GM06990 (cell line): ENCODE measurements around the gene LYPLAL1.
"Not testable (repeated sequence)": the region's sequence is repeated elsewhere in the genome, so short reads cannot be mapped to it uniquely, and the experiment has no call there.

ENCODE experiments used
- DNase-seq: peaks from one replicate; pipeline ENCODE4 v3.0.0-alpha.2; 2011; ENCODE audit not compliant: insufficient read length; ENCODE audit errors: extremely low read depth
- H3K27me3 ChIP-seq: replicated peaks from 2 replicates; pipeline ENCODE4 v1.6.0; 2011; ENCODE audit warnings: low read length; ENCODE audit not compliant: control insufficient read depth, insufficient read depth
- H3K36me3 ChIP-seq: 2 replicates; pipeline ENCODE4 v1.5.1; 2011; ENCODE audit warnings: low read length; ENCODE audit not compliant: control insufficient read depth, insufficient read depth
- H3K4me3 ChIP-seq: replicated peaks from 2 replicates; pipeline ENCODE4 v1.5.1; 2011; ENCODE audit warnings: low read depth, mild to moderate bottlenecking, control low read depth, low read length
- CTCF ChIP-seq: IDR thresholded peaks from 2 replicates; pipeline ENCODE4 v1.5.1; 2011; ENCODE audit warnings: low read length, control low read depth, mild to moderate bottlenecking, inconsistent platforms; ENCODE audit not compliant: insufficient read depth, poor library complexity, severe bottlenecking

The LYPLAL1 gene

DNA sequence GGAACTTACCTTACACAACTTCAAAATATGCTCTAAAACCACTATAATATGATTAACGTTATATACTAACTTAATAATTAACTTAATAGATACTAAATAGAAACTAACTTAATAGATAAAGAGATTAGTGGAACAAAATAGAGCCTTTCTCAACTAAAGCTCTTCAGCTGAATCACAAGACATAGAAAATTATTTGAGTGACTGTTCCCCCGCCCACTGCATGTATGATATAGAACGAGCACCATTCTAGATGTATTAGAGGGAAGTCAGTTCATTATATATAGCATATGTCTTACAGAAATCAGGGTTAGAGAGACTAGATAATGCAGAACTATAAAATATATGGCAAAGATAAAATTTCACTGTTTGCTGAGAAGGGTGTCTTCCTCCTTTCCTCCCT lies 16.3 kb downstream of the LYPLAL1 start:
- Histone ChIP-seq H3K36me3 (no peaks in the 10 kb centered on the region), H3K27me3 (no peaks in the 10 kb centered on the region), H3K4me3 (no peak overlapping the region)
- DNase-seq = no peak
- TF ChIP-seq CTCF = no peak

DNA sequence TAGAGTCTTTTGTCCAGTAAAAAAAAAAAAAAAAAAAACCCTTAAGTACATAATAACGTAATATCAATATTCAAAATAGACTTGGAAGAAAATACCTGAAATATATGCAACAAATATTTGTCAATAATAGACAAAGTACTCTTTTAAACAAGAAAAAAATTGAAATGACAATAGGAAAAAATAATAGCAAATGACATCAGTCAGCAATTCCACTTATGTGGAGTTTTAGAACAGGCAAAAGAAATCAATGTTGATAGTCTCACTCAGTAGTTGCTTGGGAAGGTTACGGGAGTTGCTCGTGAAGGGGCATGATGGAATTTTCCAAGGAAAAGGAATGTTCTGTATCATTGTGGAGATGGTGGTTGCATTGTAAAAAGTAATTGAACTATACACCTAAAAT lies 16.9 kb downstream of the LYPLAL1 start:
- no peaks in the 10 kb centered on the region for H3K27me3 ChIP-seq
- no peak for DNase-seq
- no peak overlapping the region for H3K4me3 ChIP-seq
- TF ChIP-seq CTCF = no peak
- H3K36me3 ChIP-seq = no peaks in the 10 kb centered on the region

DNA sequence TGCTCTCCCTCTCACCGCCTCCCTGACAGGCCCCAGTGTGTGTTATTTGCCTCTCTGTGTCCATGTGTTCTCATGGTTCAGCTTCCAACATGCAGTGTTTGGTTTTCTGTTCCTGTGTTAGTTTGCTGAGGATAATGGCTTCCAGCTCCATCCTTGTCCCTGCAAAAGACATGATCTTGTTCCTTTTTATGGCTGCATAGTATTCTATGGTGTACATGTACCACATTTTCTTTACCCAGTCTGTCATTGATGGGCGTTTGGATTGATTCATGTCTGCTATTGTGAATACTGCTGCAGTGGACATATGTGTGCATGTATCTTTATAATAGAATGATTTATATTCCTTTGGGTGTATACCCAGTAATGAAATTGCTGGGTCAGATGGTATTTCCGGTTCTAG lies 22.2 kb downstream of the LYPLAL1 start:
- H3K4me3 ChIP-seq, DNase-seq, H3K27me3 ChIP-seq, H3K36me3 ChIP-seq: not testable (repeated sequence)

DNA sequence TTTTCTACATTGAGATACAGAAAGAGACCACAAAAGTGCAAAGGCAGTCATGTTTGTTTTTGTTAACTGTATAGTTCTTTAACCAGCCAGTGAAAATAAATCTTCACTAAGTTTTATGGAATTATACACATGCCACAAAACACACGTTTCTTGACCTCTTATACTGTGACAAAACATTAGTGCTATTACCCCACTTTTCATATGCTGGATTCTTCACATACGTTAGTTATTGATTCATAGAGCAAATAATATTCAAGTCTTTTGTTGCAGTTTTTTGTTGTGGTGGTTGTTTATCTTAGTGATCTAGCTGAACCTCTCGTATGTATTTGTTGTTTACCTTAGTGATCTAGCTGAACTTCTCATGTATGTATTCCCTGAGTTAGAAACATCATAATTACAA lies 28.0 kb downstream of the LYPLAL1 start:
- TF ChIP-seq CTCF = no peak

DNA sequence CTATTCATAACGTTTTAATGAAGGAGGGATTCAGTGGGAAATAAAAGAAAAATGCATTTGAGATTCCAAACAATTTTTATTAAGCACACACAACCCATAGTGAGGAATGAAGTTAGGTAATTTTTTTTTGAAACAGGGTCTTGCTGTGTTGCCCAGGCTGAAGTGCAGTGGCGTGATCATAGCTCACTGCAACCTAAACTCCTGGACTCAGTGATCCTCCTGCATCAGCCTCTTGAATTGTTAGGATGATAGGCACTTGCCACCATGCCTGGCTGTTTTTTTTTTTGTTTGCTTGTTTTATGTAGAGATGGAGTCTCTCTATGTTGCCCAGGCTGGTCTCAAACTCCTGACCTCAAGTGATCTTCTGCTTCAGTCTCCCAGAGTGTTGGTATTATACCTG lies 28.9 kb downstream of the LYPLAL1 start:
- no peak for DNase-seq
- H3K27me3 ChIP-seq = no peaks in the 10 kb centered on the region
- TF ChIP-seq CTCF = no peak
- H3K4me3 ChIP-seq = no peak overlapping the region
- peaks cover 3% of the 10 kb centered on the region for H3K36me3 ChIP-seq

More for the DNA sequence above, 28.0 kb downstream of the LYPLAL1 start:
- DNase-seq = no peak
- Histone ChIP-seq H3K4me3 (no peak overlapping the region), H3K36me3 (peaks cover 3% of the 10 kb centered on the region), H3K27me3 (no peaks in the 10 kb centered on the region)

DNA sequence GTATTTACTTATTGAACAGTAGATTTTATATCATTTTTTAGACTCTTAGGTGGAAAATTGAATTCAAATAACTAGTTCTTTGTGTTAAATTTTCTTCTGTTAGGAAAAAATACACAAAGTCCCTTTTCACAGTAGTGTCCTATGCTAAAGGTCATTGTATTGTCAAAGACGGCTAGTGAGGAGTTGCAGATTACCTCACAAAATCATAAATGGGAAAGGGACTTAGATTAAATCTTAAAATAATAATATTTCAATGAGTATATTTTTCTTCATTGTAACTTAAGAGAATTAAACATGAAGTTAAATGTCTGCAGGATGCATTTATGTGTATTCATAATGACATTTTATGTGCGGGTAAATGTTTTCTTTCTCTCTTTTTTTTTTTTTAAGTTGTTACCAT lies 32.7 kb downstream of the LYPLAL1 start:
- H3K27me3 ChIP-seq = no peaks in the 10 kb centered on the region

More for the DNA sequence above, 32.7 kb downstream of the LYPLAL1 start:
- Histone ChIP-seq H3K36me3 (0 out of 2 replicates have a peak, but pooled peaks cover 2% of the 10 kb centered on the region), H3K4me3 (no peak overlapping the region)
- no peak for TF ChIP-seq CTCF
- DNase-seq = no peak
